ENCODE results near the gene PHLPP1.

DNA sequence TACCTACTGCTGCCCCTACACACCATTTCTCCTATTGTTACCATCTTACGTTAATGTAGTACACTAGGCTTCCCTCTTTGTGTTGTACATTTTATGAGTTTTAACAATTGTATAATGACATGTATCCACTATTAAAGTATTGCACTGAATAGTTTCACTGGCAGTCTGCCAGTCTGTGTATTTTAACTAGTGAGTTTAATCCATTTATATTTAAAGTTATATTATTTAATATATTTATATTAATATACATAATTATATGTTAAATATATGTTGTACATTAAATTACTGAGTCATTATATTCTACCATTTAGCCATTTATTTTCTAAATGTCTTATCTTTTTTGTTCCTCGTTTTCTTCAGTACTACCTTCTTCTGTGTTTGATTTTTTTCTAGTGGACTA lies 44.8 kb upstream of the PHLPP1 start:
- TF ChIP-seq, protein P1, sequence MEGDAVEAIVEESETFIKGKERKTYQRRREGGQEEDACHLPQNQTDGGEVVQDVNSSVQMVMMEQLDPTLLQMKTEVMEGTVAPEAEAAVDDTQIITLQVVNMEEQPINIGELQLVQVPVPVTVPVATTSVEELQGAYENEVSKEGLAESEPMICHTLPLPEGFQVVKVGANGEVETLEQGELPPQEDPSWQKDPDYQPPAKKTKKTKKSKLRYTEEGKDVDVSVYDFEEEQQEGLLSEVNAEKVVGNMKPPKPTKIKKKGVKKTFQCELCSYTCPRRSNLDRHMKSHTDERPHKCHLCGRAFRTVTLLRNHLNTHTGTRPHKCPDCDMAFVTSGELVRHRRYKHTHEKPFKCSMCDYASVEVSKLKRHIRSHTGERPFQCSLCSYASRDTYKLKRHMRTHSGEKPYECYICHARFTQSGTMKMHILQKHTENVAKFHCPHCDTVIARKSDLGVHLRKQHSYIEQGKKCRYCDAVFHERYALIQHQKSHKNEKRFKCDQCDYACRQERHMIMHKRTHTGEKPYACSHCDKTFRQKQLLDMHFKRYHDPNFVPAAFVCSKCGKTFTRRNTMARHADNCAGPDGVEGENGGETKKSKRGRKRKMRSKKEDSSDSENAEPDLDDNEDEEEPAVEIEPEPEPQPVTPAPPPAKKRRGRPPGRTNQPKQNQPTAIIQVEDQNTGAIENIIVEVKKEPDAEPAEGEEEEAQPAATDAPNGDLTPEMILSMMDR (IDR thresholded peaks at IDR 0.05): no peak
- TF ChIP-seq POLR2A (IDR thresholded peaks at IDR 0.05): no peak
